GM21723 (cell line): Measurements from ENCODE around the gene ACTR5.

Source experiments
- ATAC-seq: cut with Tn5 transposase; IDR thresholded peaks from one replicate; pipeline ENCODE4 v1.9.1; 2021; ENCODE audit warnings: mild to moderate bottlenecking, moderate library complexity; ENCODE audit not compliant: unreplicated experiment

The ACTR5 gene

DNA sequence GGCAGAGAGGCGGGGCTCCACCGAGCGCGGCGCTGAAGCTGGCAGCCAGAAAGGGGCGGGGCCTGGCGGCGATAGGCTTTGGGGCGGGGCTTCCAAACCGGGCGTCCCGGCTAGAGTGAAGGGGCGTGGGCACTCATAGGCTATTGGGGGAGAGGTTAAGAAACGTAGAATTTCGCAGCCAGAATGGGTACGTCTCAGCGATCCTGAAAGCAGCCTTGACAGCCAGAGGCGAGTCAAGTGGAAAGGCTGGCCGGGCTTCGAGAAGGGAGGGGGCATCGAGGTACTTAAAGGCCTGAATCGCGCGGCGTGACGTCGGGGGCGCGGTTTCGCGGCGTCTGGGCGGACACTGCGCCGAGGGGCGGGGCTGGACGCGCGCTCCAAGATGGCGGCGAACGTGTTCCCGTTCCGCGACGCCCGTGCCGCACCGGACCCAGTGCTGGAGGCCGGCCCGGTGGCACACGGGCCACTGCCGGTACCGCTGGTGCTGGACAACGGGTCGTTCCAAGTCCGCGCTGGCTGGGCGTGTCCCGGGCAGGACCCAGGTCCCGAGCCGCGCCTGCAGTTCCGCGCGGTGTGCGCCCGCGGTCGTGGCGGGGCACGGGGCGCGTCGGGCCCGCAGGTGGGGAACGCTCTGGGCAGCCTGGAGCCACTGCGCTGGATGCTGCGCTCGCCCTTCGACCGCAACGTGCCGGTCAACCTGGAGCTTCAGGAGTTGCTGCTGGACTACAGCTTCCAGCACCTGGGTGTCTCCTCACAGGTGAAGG, at the start of gene ACTR5:
Gene ACTR5 (plus strand): TSS at position 364 of the 764 bp plus-strand sequence. CDS start 19 bp downstream, at position 383.
- ATAC-seq = peak; percentile 88

DNA sequence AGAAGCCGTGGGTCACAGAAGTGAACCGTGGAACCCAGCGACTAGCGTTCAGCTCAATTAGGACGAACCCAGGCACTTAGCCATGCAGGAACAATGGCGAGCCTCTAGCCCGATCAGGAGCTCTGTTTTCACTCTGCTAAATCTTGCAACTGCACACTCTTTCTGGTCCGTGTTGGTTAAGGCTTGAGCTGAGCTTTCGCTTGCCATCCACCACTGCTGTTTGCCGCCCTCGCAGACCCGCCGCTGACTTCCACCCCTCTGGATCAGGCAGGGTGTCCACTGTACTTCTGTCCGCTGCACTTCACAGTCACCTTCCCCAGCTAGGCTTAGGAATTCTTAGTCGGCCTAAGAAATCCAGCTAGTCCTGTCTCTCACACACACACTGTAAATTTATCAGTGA, 49.7 kb upstream of the ACTR5 start:
- ATAC-seq = no peak

DNA sequence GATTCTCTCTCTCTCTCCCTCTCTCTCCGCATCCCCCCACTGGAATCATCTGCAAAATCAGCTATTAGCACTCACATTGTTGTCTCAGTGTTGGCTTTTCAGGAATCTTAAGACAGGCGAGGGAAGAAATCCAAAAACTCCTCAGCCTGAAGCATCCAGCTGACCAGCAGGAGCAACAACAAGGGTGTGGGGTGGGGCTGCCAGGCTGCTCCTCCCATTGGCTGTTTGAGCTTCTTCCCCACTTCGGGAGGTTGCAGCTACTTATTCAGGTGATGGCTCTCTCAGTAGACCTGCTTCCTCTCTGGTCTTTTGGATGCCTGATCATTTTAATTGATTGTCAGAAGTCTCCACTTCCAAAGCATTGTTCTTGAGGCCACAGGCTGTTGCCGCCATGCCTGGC, 48.1 kb upstream of the ACTR5 start:
- ATAC-seq = no peak

DNA sequence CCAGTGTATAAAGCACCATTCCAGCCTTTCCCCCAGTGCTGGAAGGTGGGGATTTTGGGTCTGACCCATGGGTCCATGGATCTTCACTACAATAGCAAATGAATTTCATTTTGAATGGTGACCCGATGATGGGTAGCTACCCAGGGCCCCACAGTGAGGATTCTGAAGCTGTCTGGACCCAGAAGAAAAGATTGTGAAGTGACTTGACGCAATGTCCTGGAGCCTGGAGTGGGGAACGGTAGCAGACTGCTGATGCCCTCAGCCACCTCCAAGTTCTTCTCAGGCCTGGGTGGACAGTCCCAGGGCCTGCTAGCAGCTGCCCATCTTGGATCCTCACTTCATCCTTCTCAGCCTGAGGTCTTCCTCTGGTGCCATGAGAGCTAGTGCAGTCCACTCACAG, 47.3 kb upstream of the ACTR5 start:
- no peak for ATAC-seq

- ATAC-seq = no peak
These were observed 44.7 kb upstream of the ACTR5 start for GRCh38 chr20:38703526-38703925.

- ATAC-seq = no peak
These were observed 44.1 kb upstream of the ACTR5 start for GRCh38 chr20:38704136-38704535.

- ATAC-seq = no peak
These were observed 41.8 kb upstream of the ACTR5 start for GRCh38 chr20:38706509-38706908.

DNA sequence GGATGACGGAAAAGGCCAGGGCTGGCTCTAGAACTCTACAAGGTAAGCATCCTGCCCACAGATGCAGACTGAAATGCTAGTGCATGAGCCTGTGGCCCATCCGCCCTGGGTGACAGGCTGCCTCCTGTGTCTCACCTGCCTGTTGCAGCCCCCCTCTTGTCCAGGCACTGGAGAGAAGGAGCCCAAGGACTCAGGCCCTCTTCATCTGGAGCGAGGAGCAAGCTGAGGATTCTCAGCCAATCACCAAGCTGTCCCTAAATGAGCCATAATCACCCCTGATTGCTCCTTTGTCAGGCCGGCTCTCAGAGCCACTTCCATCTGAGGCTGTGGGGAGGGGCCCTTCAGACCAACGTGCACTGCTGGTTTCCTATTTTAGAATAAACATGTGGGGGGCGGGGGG, 34.0 kb upstream of the ACTR5 start:
- ATAC-seq = no peak

DNA sequence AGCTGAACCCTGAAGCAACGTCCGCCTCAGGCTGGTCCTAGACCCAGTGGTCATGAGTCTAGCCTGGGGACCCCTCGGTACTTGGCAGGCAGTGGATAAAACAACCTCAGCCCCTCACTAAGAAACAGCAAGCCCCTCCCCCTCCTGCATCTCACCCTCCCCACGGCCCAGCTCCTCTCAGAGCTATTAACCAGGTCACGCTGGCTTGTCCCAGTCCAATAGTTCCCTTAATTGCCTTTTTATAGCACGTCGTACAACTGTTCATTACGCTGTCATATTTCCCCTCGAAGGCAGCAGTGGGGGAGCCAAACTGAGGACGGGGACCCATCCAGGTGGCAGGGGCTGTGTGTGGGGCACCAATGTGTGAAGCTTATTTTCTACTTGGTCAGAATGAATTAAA, 32.6 kb upstream of the ACTR5 start:
- no peak for ATAC-seq

- ATAC-seq = no peak
These were observed 25.6 kb upstream of the ACTR5 start for GRCh38 chr20:38722683-38723016.

DNA sequence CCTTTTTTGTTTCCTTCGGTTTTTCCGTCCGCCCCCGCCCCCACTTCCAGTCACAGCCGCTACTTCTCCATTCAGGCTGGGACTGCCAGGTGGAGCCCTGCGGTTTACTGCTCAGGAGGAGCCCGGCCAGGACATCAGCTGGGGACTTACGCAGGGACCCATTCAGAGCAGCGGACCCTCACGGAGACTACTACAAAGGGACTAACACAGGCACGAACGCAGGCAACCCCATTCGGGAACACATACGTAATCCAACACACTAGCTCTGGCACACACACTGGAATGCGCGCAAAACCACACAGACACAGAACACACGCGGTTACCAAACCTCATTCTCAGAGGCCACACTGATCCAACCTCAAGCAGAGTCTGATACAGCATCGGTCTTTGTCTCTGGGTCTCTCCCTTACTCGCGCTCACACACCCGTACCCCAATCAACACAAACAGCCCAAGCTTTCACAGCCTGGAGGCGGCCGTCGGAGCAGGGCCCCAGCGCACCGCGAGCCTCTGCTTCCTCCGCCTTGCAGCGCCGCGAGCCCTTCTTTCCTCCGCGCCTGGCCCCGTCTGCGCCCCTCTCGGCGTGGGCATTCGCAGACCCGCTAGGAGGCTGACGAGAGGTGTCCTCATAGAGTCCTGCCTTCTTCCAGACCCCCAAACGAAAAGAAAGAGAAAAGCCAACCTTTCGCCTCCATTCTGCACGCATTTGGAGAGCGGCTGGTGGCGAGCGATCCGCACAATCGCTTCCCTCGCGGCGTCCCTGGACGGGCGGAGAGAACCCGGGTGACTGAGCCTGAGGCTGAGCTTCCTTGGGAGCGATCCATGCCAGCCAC, 25.0 kb upstream of the ACTR5 start:
- no peak for ATAC-seq

DNA sequence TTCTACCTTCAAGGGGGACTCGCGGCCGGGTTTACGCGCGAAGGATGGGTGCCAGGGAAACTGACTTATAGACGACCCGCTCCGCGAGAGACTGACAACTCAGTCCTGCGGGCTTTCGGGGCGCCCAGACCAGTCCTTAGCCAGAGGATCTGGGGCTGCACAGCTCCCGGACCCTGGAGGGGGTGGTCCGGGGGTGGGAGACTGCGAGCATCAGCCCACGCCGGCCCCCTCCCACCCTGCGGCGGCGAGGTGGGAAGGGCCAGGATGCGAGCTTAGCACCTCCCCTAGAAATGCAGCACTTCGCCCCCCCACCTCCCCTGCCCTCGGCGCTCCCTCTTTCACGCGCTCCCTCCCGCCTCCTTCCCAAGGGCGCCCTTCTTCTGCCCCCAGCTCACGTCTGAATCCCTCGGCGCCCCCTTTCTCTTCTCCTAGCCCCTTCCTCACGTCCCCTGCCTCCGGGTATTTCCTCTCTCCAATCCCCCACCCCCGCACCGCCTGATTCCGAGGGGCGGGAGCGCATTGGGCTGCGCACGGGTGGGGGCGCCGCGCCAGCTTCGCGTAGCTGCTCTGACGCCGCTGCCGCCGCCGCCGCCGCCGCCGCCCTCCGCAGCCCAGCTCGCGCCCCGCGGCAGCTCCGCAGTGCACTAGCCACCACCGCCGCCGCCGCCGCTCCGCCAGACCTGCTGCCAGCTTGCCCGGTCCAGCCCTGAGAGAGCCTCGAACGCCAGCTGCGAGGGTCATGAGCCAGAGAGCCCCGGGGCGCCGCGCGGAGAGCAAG, 24.2 kb upstream of the ACTR5 start, which contains the start of gene SLC32A1:
Gene SLC32A1 (plus strand): TSS at position 639 of the 778 bp plus-strand sequence. CDS start 239 bp downstream, outside the sequence.
- ATAC-seq = no peak

DNA sequence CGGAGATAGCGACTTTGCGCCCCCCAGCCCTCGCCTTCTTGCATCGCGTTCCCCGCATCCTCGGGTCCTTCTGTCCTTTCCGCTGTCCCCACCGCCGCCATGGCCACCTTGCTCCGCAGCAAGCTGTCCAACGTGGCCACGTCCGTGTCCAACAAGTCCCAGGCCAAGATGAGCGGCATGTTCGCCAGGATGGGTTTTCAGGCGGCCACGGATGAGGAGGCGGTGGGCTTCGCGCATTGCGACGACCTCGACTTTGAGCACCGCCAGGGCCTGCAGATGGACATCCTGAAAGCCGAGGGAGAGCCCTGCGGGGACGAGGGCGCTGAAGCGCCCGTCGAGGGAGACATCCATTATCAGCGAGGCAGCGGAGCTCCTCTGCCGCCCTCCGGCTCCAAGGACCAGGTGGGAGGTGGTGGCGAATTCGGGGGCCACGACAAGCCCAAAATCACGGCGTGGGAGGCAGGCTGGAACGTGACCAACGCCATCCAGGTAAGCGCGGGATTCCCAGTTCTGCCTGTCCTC, 23.6 kb upstream of the ACTR5 start:
- no peak for ATAC-seq

GRCh38 chr20:38725148-38725901, 22.9 kb upstream of the ACTR5 start:
- ATAC-seq = no peak

DNA sequence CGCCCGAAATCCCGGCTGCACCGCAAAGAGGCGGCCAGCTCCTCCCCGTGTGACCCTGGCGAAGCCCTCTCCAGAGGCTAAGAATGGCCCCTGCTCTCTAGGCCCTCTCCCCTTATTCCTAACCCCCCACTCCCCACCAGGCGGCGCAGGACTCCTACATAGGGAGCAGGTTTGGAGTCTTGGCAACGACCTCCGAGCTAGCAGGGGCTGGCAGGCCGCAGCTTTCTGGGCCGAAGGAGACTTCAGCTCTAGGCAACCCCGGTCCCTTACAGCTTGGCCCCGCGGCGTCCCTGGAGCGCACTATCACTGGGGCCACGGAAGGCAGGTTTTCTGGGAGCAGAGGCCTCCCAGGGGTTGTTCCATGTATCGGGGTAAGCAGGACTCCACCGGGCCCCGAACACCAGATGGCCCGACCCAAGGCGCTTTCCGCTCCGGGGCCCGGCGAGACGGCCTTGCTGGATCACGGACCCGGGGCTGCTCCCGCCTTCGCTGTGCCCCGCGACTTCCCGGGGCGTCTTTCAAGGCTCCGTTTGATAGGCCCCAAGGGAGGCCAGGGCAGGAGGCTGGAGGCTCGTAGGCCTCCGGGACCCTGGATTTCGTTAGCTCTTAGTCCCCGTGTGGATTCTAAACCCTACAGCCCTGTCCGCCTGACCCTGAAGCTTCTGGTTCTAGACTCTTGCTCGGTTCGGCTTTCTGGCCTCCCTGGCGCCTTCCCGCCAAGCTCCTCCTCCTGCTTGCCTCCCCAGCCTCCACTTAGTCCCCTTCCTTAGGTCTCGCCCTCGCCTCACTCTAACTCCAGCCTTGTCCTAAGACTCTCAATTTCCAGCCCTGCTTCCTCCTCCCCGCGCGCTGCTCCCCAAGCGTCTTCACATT, 22.1 kb upstream of the ACTR5 start:
- no peak for ATAC-seq

GRCh38 chr20:38726804-38727606, 21.3 kb upstream of the ACTR5 start:
- ATAC-seq = no peak

DNA sequence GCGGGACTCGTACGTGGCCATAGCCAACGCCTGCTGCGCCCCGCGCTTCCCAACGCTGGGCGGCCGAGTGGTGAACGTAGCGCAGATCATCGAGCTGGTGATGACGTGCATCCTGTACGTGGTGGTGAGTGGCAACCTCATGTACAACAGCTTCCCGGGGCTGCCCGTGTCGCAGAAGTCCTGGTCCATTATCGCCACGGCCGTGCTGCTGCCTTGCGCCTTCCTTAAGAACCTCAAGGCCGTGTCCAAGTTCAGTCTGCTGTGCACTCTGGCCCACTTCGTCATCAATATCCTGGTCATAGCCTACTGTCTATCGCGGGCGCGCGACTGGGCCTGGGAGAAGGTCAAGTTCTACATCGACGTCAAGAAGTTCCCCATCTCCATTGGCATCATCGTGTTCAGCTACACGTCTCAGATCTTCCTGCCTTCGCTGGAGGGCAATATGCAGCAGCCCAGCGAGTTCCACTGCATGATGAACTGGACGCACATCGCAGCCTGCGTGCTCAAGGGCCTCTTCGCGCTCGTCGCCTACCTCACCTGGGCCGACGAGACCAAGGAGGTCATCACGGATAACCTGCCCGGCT, 20.6 kb upstream of the ACTR5 start:
- no peak for ATAC-seq

DNA sequence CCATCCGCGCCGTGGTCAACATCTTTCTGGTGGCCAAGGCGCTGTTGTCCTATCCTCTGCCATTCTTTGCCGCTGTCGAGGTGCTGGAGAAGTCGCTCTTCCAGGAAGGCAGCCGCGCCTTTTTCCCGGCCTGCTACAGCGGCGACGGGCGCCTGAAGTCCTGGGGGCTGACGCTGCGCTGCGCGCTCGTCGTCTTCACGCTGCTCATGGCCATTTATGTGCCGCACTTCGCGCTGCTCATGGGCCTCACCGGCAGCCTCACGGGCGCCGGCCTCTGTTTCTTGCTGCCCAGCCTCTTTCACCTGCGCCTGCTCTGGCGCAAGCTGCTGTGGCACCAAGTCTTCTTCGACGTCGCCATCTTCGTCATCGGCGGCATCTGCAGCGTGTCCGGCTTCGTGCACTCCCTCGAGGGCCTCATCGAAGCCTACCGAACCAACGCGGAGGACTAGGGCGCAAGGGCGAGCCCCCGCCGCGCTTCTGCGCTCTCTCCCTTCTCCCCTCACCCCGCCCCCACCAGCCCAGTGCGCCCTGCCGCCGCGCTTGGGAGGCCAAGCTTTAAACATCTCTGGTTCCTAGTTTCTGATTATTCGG, 20.0 kb upstream of the ACTR5 start:
- no peak for ATAC-seq
